Measurements from ENCODE around the gene MTSS2. TPM values are rescaled to one million over a fixed set of nuclear protein-coding genes. Genes with fewer than 3 reads are reported as not detected.

Gene MTSS2
- total RNA-seq, 4 donors from 2014 or later, result 42.6 to 160 (median 93.9) TPM

- TF ChIP-seq CTCF (IDR thresholded peaks at IDR 0.05 in 4 of 5, conservative IDR thresholded peaks at IDR 0.05 in 1 of 5) (no peak), POLR2A (IDR thresholded peaks at IDR 0.05) (no peak)
- no peak for DNase-seq
- Histone ChIP-seq H3K4me1 (peaks cover 45 to 59% of the 10 kb centered on the region in 2 donors), H3K4me3 (no peak overlapping the region), H3K9me3 (no peaks in the 10 kb centered on the region), H3K36me3 (no peaks in the 10 kb centered on the region), H3K27ac (peak overlapping the region; percentile 73 to 83 (median 76)), H3K27me3 (no peaks in the 10 kb centered on the region)
- in situ Hi-C loops (cut with MboI; ENCODE audit: low sequenced_read_pairs in 4 of 4) (no loop called here), intact Hi-C loops (cut with DNase I; ENCODE audit: low total_unique reads) (no loop called here)
- ATAC-seq, result no peak
Observed at GRCh38 chr16:70703835-70704381, 18.1 kb upstream of the MTSS2 start.

GRCh38 chr16:70703041-70703834 is 17.4 kb upstream of the MTSS2 start:
- no peaks in the 10 kb centered on the region for H3K9me3 ChIP-seq
- intact Hi-C loops (cut with DNase I; ENCODE audit: low total_unique reads) (no loop called here), in situ Hi-C loops (cut with MboI; ENCODE audit: low sequenced_read_pairs in 4 of 4) (no loop called here)
- H3K27me3 ChIP-seq, result no peaks in the 10 kb centered on the region
- ATAC-seq (peak; percentile 51 to 58), DNase-seq (peak in 1 of 2 donors; percentile 79)
- TF ChIP-seq CTCF (IDR thresholded peaks at IDR 0.05 in 4 of 5, conservative IDR thresholded peaks at IDR 0.05 in 1 of 5), result peak; percentile 12 to 53 (median 30)
- peak; percentile 19 to 29 for TF ChIP-seq POLR2A (IDR thresholded peaks at IDR 0.05)
- H3K4me1 ChIP-seq, result peaks cover 46 to 53% of the 10 kb centered on the region in 2 donors
- no peak overlapping the region for H3K4me3 ChIP-seq
- H3K36me3 ChIP-seq, result no peaks in the 10 kb centered on the region
- peak overlapping the region; percentile 73 to 83 (median 76) for H3K27ac ChIP-seq

- DNase-seq (no peak), ATAC-seq (no peak)
- Histone ChIP-seq H3K9me3 (no peaks in the 10 kb centered on the region), H3K27ac (peak overlapping the region; percentile 73 to 83 (median 76)), H3K4me3 (no peak overlapping the region), H3K4me1 (peaks cover 52 to 56% of the 10 kb centered on the region in 2 donors), H3K36me3 (no peaks in the 10 kb centered on the region), H3K27me3 (no peaks in the 10 kb centered on the region)
- in situ Hi-C loops (cut with MboI; ENCODE audit: low sequenced_read_pairs in 4 of 4), result no loop called here
- intact Hi-C loops (cut with DNase I; ENCODE audit: low total_unique reads), result no loop called here
- TF ChIP-seq POLR2A (IDR thresholded peaks at IDR 0.05) (no peak), CTCF (IDR thresholded peaks at IDR 0.05 in 4 of 5, conservative IDR thresholded peaks at IDR 0.05 in 1 of 5) (no peak)
Observed at GRCh38 chr16:70702624-70703023, 16.8 kb upstream of the MTSS2 start.

GRCh38 chr16:70701998-70702397 is 16.1 kb upstream of the MTSS2 start:
- ATAC-seq (no peak), DNase-seq (no peak)
- intact Hi-C loops (cut with DNase I; ENCODE audit: low total_unique reads) (loop anchor here (2.0 kb wide), 1 partner anchor 13 kb away; no protein-coding TSS in a partner anchor), in situ Hi-C loops (cut with MboI; ENCODE audit: low sequenced_read_pairs in 4 of 4) (no loop called here)
- H3K4me3 ChIP-seq, result no peak overlapping the region
- H3K9me3 ChIP-seq, result no peaks in the 10 kb centered on the region
- peaks cover 54 to 62% of the 10 kb centered on the region in 2 donors for H3K4me1 ChIP-seq
- no peaks in the 10 kb centered on the region for H3K36me3 ChIP-seq
- H3K27ac ChIP-seq, result peak overlapping the region in 3 of 4 donors; percentile 28 to 83 (median 74)
- no peaks in the 10 kb centered on the region for H3K27me3 ChIP-seq
- TF ChIP-seq POLR2A (IDR thresholded peaks at IDR 0.05), result no peak
- TF ChIP-seq CTCF (IDR thresholded peaks at IDR 0.05 in 4 of 5, conservative IDR thresholded peaks at IDR 0.05 in 1 of 5), result no peak

All from gastrocnemius medialis (tissue), 4 donors.